ENCODE results near the gene IRF5. TPM values are rescaled to one million over a fixed set of nuclear protein-coding genes. Genes with fewer than 3 reads are reported as not detected.
A peak's percentile ranks its signal among the peaks of the same experiment; 100 is the strongest.

Gene IRF5
- total RNA-seq, 1 donor from 2014 or later, result 0.36 TPM

DNA sequence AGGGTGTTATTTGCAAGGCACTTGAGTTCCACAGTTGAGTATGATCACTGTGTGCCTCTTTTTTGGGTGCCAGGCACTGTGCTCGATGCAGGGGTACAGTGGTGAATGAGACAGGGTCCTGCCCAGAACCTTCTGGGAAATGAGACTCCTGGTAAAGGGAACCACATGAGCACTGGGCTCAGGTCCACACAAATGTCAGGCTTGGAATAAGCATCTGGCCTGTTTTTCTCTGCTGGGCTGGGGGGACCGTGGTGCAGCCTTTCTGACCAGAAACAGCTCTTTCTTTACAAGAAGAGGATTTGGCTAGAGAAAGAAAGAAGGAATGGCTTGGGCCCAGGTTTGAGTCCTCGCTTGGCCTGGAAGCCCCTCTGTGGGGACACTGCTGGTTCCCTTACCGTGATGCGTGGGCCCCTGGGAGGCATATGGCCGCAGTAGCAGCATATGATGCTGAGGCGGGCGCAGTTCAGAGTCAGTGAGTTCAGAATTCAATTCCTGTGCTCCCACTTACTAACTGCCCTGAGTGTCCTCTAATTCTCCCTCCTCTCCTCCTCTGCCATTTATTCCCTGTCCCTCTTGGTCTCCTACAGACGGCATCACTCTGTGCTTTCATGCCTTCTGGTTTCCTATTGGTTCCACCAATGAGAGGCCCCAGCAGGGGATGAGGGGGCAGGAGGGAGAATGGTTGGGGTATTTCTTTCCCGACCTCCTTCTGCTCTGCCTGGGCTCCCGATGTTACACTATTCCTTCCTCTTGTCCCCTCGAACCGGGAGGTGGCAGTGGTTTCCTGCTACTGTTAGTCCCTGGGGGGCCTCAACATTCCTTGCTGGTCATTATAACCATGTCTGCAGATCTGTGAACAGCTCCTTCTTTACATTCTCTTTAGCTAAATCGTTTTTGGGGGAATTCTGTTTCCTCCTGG lies 17.6 kb upstream of the IRF5 start:
- no peak overlapping the region for H3K4me2 ChIP-seq (ENCODE audit: low read length)

DNA sequence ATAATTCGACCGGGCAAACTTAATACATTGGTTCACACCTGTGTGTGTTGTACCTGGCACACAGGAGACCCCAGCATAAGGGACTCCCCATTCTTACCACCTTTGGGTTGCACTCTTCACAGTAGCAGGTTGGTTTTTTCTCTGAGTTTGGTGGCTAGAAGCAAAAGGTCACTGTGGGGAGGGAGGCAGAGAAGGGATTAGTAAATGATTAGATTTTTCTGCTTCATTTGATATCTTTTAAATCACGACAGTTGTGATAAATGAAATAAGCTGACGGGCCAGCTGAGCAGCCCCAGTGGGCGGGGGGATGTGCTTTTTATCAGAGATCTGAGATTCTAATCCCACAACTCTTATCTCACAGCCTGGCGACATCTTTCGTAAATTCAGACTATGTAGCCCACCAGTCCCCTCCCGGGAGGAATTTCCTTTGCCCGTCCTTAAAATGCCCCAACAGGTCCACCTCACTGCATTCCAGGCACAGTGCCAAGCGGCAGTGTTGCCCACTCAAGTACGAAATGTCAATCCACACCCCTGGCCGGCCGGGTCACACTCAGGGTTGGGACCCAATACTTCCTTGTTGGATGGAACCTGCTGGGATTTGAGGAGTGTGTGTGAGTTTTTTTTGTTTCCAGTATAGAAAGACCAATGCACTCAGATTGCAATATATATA lies 16.7 kb upstream of the IRF5 start:
- no peaks in the 10 kb centered on the region for H3K9me3 Mint-ChIP-seq (ENCODE audit: unreplicated experiment)
- Histone ChIP-seq H3K9ac (ENCODE audit: low read length) (no peak overlapping the region), H3K27ac (ENCODE audit: low read depth, low read length) (no peak overlapping the region), H3K79me2 (ENCODE audit: insufficient read depth, low read length) (no peaks in the 10 kb centered on the region), H3K27me3 (ENCODE audit: insufficient read depth, low read length) (peaks cover 50% of the 10 kb centered on the region), H2AFZ (ENCODE audit: low read depth, low read length) (no peak overlapping the region), H4K20me1 (ENCODE audit: insufficient read depth, low read length) (no peaks in the 10 kb centered on the region), H3K36me3 (ENCODE audit: insufficient read depth, low read length) (no peaks in the 10 kb centered on the region), H3K4me3 (ENCODE audit: insufficient read depth, low read depth, low read length) (no peak overlapping the region), H3K4me2 (ENCODE audit: low read length) (no peak overlapping the region), H3K4me1 (ENCODE audit: insufficient read depth, low read length) (no peaks in the 10 kb centered on the region), H3K9me3 (ENCODE audit: insufficient read depth, low read depth, low read length) (no peaks in the 10 kb centered on the region)
- no peaks in the 10 kb centered on the region for H3K36me3 Mint-ChIP-seq (ENCODE audit: low read depth, unreplicated experiment)
- DNase-seq (ENCODE audit: low read depth) (no peak), FAIRE-seq (no peak)
- H3K27me3 Mint-ChIP-seq (ENCODE audit: low read depth, unreplicated experiment), result peaks cover 67% of the 10 kb centered on the region
- H3K27ac Mint-ChIP-seq (ENCODE audit: unreplicated experiment), result no peak overlapping the region
- H3K4me1 Mint-ChIP-seq (ENCODE audit: low read depth, unreplicated experiment), result no peaks in the 10 kb centered on the region
- H3K4me3 Mint-ChIP-seq (ENCODE audit: unreplicated experiment), result no peak overlapping the region
- no peak for TF ChIP-seq EZH2 (IDR thresholded peaks at IDR 0.05; ENCODE audit: insufficient read depth, low read length)
- TF ChIP-seq, protein P1, sequence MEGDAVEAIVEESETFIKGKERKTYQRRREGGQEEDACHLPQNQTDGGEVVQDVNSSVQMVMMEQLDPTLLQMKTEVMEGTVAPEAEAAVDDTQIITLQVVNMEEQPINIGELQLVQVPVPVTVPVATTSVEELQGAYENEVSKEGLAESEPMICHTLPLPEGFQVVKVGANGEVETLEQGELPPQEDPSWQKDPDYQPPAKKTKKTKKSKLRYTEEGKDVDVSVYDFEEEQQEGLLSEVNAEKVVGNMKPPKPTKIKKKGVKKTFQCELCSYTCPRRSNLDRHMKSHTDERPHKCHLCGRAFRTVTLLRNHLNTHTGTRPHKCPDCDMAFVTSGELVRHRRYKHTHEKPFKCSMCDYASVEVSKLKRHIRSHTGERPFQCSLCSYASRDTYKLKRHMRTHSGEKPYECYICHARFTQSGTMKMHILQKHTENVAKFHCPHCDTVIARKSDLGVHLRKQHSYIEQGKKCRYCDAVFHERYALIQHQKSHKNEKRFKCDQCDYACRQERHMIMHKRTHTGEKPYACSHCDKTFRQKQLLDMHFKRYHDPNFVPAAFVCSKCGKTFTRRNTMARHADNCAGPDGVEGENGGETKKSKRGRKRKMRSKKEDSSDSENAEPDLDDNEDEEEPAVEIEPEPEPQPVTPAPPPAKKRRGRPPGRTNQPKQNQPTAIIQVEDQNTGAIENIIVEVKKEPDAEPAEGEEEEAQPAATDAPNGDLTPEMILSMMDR (IDR thresholded peaks at IDR 0.05; ENCODE audit: insufficient read depth, low read depth, low read length), result no peak

More for the DNA sequence above, 17.6 kb upstream of the IRF5 start:
- FAIRE-seq, result no peak
- no peak for DNase-seq (ENCODE audit: low read depth)
- no peak overlapping the region for H3K27ac ChIP-seq (ENCODE audit: low read depth, low read length)
- peak; percentile 57 for TF ChIP-seq EZH2 (IDR thresholded peaks at IDR 0.05; ENCODE audit: insufficient read depth, low read length)
- TF ChIP-seq, protein P1 (IDR thresholded peaks at IDR 0.05; ENCODE audit: insufficient read depth, low read depth, low read length), result no peak
- no peak overlapping the region for H3K4me3 ChIP-seq (ENCODE audit: insufficient read depth, low read depth, low read length)
- H3K9me3 ChIP-seq (ENCODE audit: insufficient read depth, low read depth, low read length), result no peaks in the 10 kb centered on the region
- peaks cover 54% of the 10 kb centered on the region for H3K27me3 ChIP-seq (ENCODE audit: insufficient read depth, low read length)
- H3K79me2 ChIP-seq (ENCODE audit: insufficient read depth, low read length), result no peaks in the 10 kb centered on the region
- no peak overlapping the region for H3K27ac Mint-ChIP-seq (ENCODE audit: unreplicated experiment)
- no peaks in the 10 kb centered on the region for H4K20me1 ChIP-seq (ENCODE audit: insufficient read depth, low read length)
- no peaks in the 10 kb centered on the region for H3K9me3 Mint-ChIP-seq (ENCODE audit: unreplicated experiment)
- no peak overlapping the region for H3K9ac ChIP-seq (ENCODE audit: low read length)
- no peaks in the 10 kb centered on the region for H3K4me1 ChIP-seq (ENCODE audit: insufficient read depth, low read length)
- H3K4me1 Mint-ChIP-seq (ENCODE audit: low read depth, unreplicated experiment), result no peaks in the 10 kb centered on the region
- H3K36me3 Mint-ChIP-seq (ENCODE audit: low read depth, unreplicated experiment), result peaks cover 2% of the 10 kb centered on the region
- no peak overlapping the region for H2AFZ ChIP-seq (ENCODE audit: low read depth, low read length)
- H3K36me3 ChIP-seq (ENCODE audit: insufficient read depth, low read length), result no peaks in the 10 kb centered on the region
- no peak overlapping the region for H3K4me3 Mint-ChIP-seq (ENCODE audit: unreplicated experiment)
- peaks cover 71% of the 10 kb centered on the region for H3K27me3 Mint-ChIP-seq (ENCODE audit: low read depth, unreplicated experiment)
